HG03039 (cell line): ENCODE results near the gene SRA1.

Experiments used
- ATAC-seq: cut with Tn5 transposase; IDR thresholded peaks from one replicate; pipeline ENCODE4 v1.9.1; 2021; ENCODE audit warnings: mild to moderate bottlenecking, moderate library complexity; ENCODE audit not compliant: unreplicated experiment

SRA1 gene

GRCh38 chr5:140551872-140552271, 5.4 kb downstream of the SRA1 start:
- ATAC-seq, result no peak

GRCh38 chr5:140550147-140551079, 6.9 kb downstream of the SRA1 start:
- ATAC-seq, result no peak

GRCh38 chr5:140549237-140550144, 7.8 kb downstream of the SRA1 start:
- no peak for ATAC-seq

GRCh38 chr5:140548791-140549190, 8.5 kb downstream of the SRA1 start:
- ATAC-seq, result no peak

- no peak for ATAC-seq
These were observed 9.0 kb downstream of the SRA1 start for GRCh38 chr5:140548300-140548688.

- peak; percentile 96 for ATAC-seq
These were observed 9.6 kb downstream of the SRA1 start, which contains the start of gene EIF4EBP3 for GRCh38 chr5:140547508-140548299. EIF4EBP3 (plus strand) TSS chr5:140547662; CDS start chr5:140547738, 76 bp downstream.

- no peak for ATAC-seq
These were observed 10.3 kb downstream of the SRA1 start for GRCh38 chr5:140546851-140547507.

- ATAC-seq, result no peak
These were observed 11.7 kb downstream of the SRA1 start for GRCh38 chr5:140545606-140546005.

GRCh38 chr5:140544986-140545385, 12.3 kb downstream of the SRA1 start:
- ATAC-seq, result no peak

- ATAC-seq, result no peak
These were observed 14.3 kb downstream of the SRA1 start for GRCh38 chr5:140542972-140543371.

GRCh38 chr5:140540227-140540626, 17.0 kb downstream of the SRA1 start:
- no peak for ATAC-seq

GRCh38 chr5:140524003-140524402, 33.3 kb downstream of the SRA1 start:
- no peak for ATAC-seq

- ATAC-seq, result no peak
These were observed 44.1 kb downstream of the SRA1 start for GRCh38 chr5:140513124-140513523.

- no peak for ATAC-seq
These were observed 47.4 kb downstream of the SRA1 start for GRCh38 chr5:140509898-140510297.

- ATAC-seq, result no peak
These were observed 54.4 kb downstream of the SRA1 start for GRCh38 chr5:140502834-140503233.
